ENCODE results near the gene KRTAP20-3.

KRTAP20-3 gene

GRCh38 chr21:30638686-30639085 is 4.0 kb upstream of the KRTAP20-3 start:
- no peak for DNase-seq (ENCODE audit: insufficient read length, low spot score)
- no peak for FAIRE-seq
- TF ChIP-seq POLR2A (IDR thresholded peaks at IDR 0.05; ENCODE audit: low read depth, low read length) = no peak

GRCh38 chr21:30646904-30647414 is 4.3 kb downstream of the KRTAP20-3 start:
- no peak for TF ChIP-seq POLR2A (IDR thresholded peaks at IDR 0.05; ENCODE audit: low read depth, low read length)
- no peak for FAIRE-seq
- no peak for DNase-seq (ENCODE audit: insufficient read length, low spot score)

- FAIRE-seq = no peak
- no peak for TF ChIP-seq POLR2A (IDR thresholded peaks at IDR 0.05; ENCODE audit: low read depth, low read length)
- DNase-seq (ENCODE audit: insufficient read length, low spot score) = no peak
These were observed 10.2 kb downstream of the KRTAP20-3 start for GRCh38 chr21:30652891-30653290.

GRCh38 chr21:30668776-30669175 is 26.1 kb downstream of the KRTAP20-3 start:
- DNase-seq (ENCODE audit: insufficient read length, low spot score) (no peak), FAIRE-seq (no peak)
- TF ChIP-seq POLR2A (IDR thresholded peaks at IDR 0.05; ENCODE audit: low read depth, low read length) = no peak

GRCh38 chr21:30672985-30673650 is 30.5 kb downstream of the KRTAP20-3 start:
- TF ChIP-seq POLR2A (IDR thresholded peaks at IDR 0.05; ENCODE audit: low read depth, low read length) = no peak
- DNase-seq (ENCODE audit: insufficient read length, low spot score) = no peak
- FAIRE-seq = no peak

GRCh38 chr21:30674312-30674711 is 31.6 kb downstream of the KRTAP20-3 start:
- no peak for TF ChIP-seq POLR2A (IDR thresholded peaks at IDR 0.05; ENCODE audit: low read depth, low read length)
- DNase-seq (ENCODE audit: insufficient read length, low spot score) = no peak
- no peak for FAIRE-seq

GRCh38 chr21:30676737-30677136 is 34.1 kb downstream of the KRTAP20-3 start:
- no peak for FAIRE-seq
- DNase-seq (ENCODE audit: insufficient read length, low spot score) = no peak
- TF ChIP-seq POLR2A (IDR thresholded peaks at IDR 0.05; ENCODE audit: low read depth, low read length) = no peak

GRCh38 chr21:30680586-30680985 is 37.9 kb downstream of the KRTAP20-3 start:
- FAIRE-seq (no peak), DNase-seq (ENCODE audit: insufficient read length, low spot score) (no peak)
- TF ChIP-seq POLR2A (IDR thresholded peaks at IDR 0.05; ENCODE audit: low read depth, low read length) = no peak

GRCh38 chr21:30684506-30684905 is 41.8 kb downstream of the KRTAP20-3 start:
- no peak for FAIRE-seq
- no peak for TF ChIP-seq POLR2A (IDR thresholded peaks at IDR 0.05; ENCODE audit: low read depth, low read length)
- no peak for DNase-seq (ENCODE audit: insufficient read length, low spot score)

GRCh38 chr21:30689822-30690221 is 47.2 kb downstream of the KRTAP20-3 start:
- no peak for TF ChIP-seq POLR2A (IDR thresholded peaks at IDR 0.05; ENCODE audit: low read depth, low read length)
- DNase-seq (ENCODE audit: insufficient read length, low spot score) = no peak
- FAIRE-seq = no peak
